ENCODE results near the gene TNKS1BP1.

DNA sequence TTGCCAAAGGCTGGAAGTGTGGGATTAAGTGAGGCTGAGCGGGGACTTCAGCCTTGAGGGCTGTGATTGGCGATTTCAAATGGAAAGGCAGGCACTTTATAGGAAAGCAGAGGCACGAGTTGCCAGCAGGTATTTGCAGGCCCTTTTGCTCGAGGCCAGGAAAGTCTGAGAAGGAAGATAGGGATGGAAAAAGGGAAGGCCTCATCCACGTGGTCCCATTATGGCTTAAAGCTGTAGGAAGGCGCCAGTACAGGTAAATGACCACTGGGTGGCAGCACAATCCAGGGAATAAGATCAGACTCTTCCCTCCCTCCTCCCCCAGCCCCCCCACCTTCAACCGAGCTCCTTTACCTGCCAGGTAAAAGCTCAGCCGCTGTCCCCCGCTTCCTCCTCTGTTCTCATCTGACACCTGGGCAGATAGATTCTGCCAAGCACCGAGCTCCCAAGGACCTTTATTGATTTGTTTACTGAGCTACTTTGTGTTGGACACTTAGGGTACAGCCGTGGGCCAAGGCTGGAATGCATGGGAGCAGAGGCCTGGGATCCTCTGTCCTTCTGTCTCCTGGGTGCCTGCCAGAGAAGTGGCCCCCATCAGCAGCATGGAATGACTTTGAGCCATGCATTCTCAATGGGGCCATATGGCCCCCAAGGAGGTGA, 20.9 kb upstream of the TNKS1BP1 start:
- no peak for TF ChIP-seq POLR2A (IDR thresholded peaks at IDR 0.05; ENCODE audit: control extremely low read depth in 1 of 2, low read depth in 2 of 2, low read length in 2 of 2)
- TF ChIP-seq POLR2AphosphoS5 (IDR thresholded peaks at IDR 0.05; ENCODE audit: low read depth, low read length): no peak
- no peak for TF ChIP-seq BCL11A (IDR thresholded peaks at IDR 0.05; ENCODE audit: low read depth in 2 of 2, low read length in 2 of 2)
- TF ChIP-seq EP300 (IDR thresholded peaks at IDR 0.05; ENCODE audit: borderline replicate concordance in 1 of 2, low read depth in 2 of 2, low read length in 2 of 2): no peak
